HUES6 (cell line): ENCODE data around the gene PNMT.

Experiments
- H3K27ac ChIP-seq: 2 replicates; pipeline ENCODE4 v1.7.0; 2013; ENCODE audit warnings: low read depth, mild to moderate bottlenecking, low read length, inconsistent platforms
- H3K27me3 ChIP-seq: 2 replicates; pipeline ENCODE4 v1.6.1; 2013; ENCODE audit warnings: low read length; ENCODE audit not compliant: control insufficient read depth, insufficient read depth
- H3K36me3 ChIP-seq: 2 replicates; pipeline ENCODE4 v1.6.1; 2013; ENCODE audit warnings: low read length; ENCODE audit not compliant: control insufficient read depth, insufficient read depth
- H3K4me1 ChIP-seq: 2 replicates; pipeline ENCODE4 v1.6.1; 2013; ENCODE audit warnings: low read length; ENCODE audit not compliant: control insufficient read depth, insufficient read depth
- H3K4me3 ChIP-seq: 2 replicates; pipeline ENCODE4 v1.5.1; 2013; ENCODE audit warnings: low read depth, low read length
- H3K9ac ChIP-seq: one replicate; pipeline ENCODE4 v1.6.1; 2013; ENCODE audit warnings: mild to moderate bottlenecking, low read length
- H3K9me3 ChIP-seq: 2 replicates; pipeline ENCODE4 v1.6.1; 2013; ENCODE audit warnings: low read depth, low read length; ENCODE audit not compliant: control insufficient read depth, insufficient read depth

Gene PNMT

GRCh38 chr17:39699818-39700147, 31.5 kb downstream of the PNMT start, which contains the start of gene ERBB2:
Gene ERBB2, plus strand, starts transcription at chr17:39700064. Its CDS starts 175 bp downstream, at chr17:39700239.
- Histone ChIP-seq H3K9me3 (no peaks in the 10 kb centered on the region), H3K36me3 (peaks cover 12% of the 10 kb centered on the region; the same call in 1 of the 2 replicates), H3K27ac (peak within 1 kb of the TSS; percentile 84), H3K27me3 (no peaks in the 10 kb centered on the region), H3K9ac (peak within 1 kb of the TSS; percentile 56), H3K4me1 (peaks cover 61% of the 10 kb centered on the region), H3K4me3 (peak within 1 kb of the TSS; percentile 84)

GRCh38 chr17:39700148-39700987, 32.1 kb downstream of the PNMT start:
- H3K36me3 ChIP-seq = peaks cover 12% of the 10 kb centered on the region; the same call in 1 of the 2 replicates

GRCh38 chr17:39701012-39701783, 32.9 kb downstream of the PNMT start:
- H3K27me3 ChIP-seq = no peaks in the 10 kb centered on the region
- peak overlapping the region; percentile 84 for H3K4me3 ChIP-seq
- H3K27ac ChIP-seq = no peak overlapping the region
- peaks cover 61% of the 10 kb centered on the region for H3K4me1 ChIP-seq
- H3K9me3 ChIP-seq = no peaks in the 10 kb centered on the region
- peak overlapping the region; percentile 35 for H3K9ac ChIP-seq
- H3K36me3 ChIP-seq = peaks cover 15% of the 10 kb centered on the region; the same call in 1 of the 2 replicates

More at GRCh38 chr17:39700148-39700987, 32.1 kb downstream of the PNMT start:
- Histone ChIP-seq H3K27ac (peak overlapping the region; percentile 84), H3K4me1 (peaks cover 61% of the 10 kb centered on the region), H3K4me3 (peak overlapping the region; percentile 84), H3K9ac (peak overlapping the region; percentile 56), H3K9me3 (no peaks in the 10 kb centered on the region), H3K27me3 (no peaks in the 10 kb centered on the region)

GRCh38 chr17:39701784-39702422, 33.6 kb downstream of the PNMT start:
- Histone ChIP-seq H3K27me3 (no peaks in the 10 kb centered on the region), H3K4me1 (peaks cover 56% of the 10 kb centered on the region), H3K9me3 (no peaks in the 10 kb centered on the region), H3K4me3 (peak overlapping the region; percentile 84), H3K36me3 (peaks cover 22% of the 10 kb centered on the region), H3K9ac (no peak overlapping the region), H3K27ac (no peak overlapping the region)

- H3K9me3 ChIP-seq = no peaks in the 10 kb centered on the region
- no peak overlapping the region for H3K9ac ChIP-seq
- H3K36me3 ChIP-seq = peaks cover 34% of the 10 kb centered on the region
- H3K27me3 ChIP-seq = no peaks in the 10 kb centered on the region
- H3K4me1 ChIP-seq = peaks cover 56% of the 10 kb centered on the region
- no peak overlapping the region for H3K4me3 ChIP-seq
- H3K27ac ChIP-seq = no peak overlapping the region
Measured at GRCh38 chr17:39702901-39703893, 34.9 kb downstream of the PNMT start.

- Histone ChIP-seq H3K27ac (no peak overlapping the region), H3K4me3 (no peak overlapping the region), H3K4me1 (peaks cover 56% of the 10 kb centered on the region), H3K27me3 (no peaks in the 10 kb centered on the region), H3K9ac (no peak overlapping the region), H3K9me3 (no peaks in the 10 kb centered on the region), H3K36me3 (peaks cover 41% of the 10 kb centered on the region)
Measured at GRCh38 chr17:39703913-39704312, 35.7 kb downstream of the PNMT start.

- peak overlapping the region; percentile 29 for H3K27ac ChIP-seq
- H3K4me1 ChIP-seq = peaks cover 51% of the 10 kb centered on the region
- peaks cover 52% of the 10 kb centered on the region for H3K36me3 ChIP-seq
Measured at GRCh38 chr17:39704821-39705551, 36.7 kb downstream of the PNMT start.

GRCh38 chr17:39705786-39706348, 37.6 kb downstream of the PNMT start:
- Histone ChIP-seq H3K9ac (no peak overlapping the region), H3K36me3 (peaks cover 61% of the 10 kb centered on the region), H3K4me1 (peaks cover 51% of the 10 kb centered on the region), H3K9me3 (no peaks in the 10 kb centered on the region), H3K27ac (peak overlapping the region; percentile 29), H3K27me3 (no peaks in the 10 kb centered on the region), H3K4me3 (0 out of 2 replicates have a peak overlapping the region, but pooled peaks have one; percentile 7)

More at GRCh38 chr17:39704821-39705551, 36.7 kb downstream of the PNMT start:
- H3K9me3 ChIP-seq = no peaks in the 10 kb centered on the region
- no peaks in the 10 kb centered on the region for H3K27me3 ChIP-seq
- H3K9ac ChIP-seq = no peak overlapping the region
- H3K4me3 ChIP-seq = no peak overlapping the region

- H3K27me3 ChIP-seq = no peaks in the 10 kb centered on the region
- peaks cover 66% of the 10 kb centered on the region for H3K36me3 ChIP-seq
- H3K4me3 ChIP-seq = no peak overlapping the region
- H3K9me3 ChIP-seq = no peaks in the 10 kb centered on the region
- no peak overlapping the region; the same call in 1 of the 2 replicates for H3K27ac ChIP-seq
- H3K9ac ChIP-seq = no peak overlapping the region
- peaks cover 46% of the 10 kb centered on the region for H3K4me1 ChIP-seq
Measured at GRCh38 chr17:39706383-39706782, 38.1 kb downstream of the PNMT start.
